ENCODE data around the gene TMEM91. TPM values are rescaled to one million over a fixed set of nuclear protein-coding genes. Genes with fewer than 3 reads are reported as not detected.
A peak's percentile ranks its signal among the peaks of the same experiment; 100 is the strongest.

Gene TMEM91
- total and polyA plus RNA-seq, 2 donors (not counting 1 experiment from before 2014, with no cell fraction given): 6.3 to 7.1 TPM

DNA sequence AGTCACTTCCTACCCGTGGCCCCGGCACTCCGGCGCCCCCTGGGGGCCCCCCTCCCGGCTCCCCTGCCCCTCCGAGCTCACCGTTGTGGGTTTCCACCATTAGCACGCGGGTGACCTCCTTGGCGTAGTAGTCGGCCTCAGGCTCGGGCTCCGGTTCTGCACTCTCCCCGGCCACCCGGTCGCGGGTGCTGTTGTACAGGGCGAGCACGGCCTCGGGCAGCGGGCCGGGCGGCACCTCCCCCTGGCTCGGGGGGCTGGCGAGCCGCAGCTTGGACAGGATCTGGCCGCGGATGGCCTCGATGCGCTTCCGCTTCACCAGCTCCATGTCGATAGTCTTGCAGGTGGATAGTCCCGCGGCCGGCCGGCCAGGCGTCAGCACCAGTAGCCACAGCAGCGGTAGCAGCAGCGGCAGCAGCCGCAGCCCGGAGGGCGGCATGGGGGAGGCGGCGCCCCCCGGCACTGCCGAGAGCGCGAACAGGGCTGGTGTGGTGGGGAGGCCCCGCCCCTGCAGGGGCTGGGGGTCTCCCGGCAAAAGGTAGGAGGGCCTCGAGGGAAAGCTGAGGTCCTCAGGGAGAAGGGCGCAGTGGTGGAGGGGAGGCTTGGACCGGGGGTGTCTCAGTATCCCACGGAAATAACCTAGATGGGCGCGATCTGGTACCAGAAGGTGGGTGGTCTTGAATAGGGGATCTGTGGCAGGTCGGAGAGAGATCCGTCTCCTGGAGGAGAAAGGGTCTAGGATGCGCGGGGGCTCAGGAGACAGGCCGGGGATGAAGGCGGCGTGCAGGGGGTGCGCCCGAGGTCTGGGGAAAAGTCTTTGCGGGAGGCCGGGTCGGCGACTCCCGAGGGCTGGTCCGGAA is 23.5 kb upstream of the TMEM91 start:
- H3K27me3 ChIP-seq (replicated peaks in 1 of 4; ENCODE audit: control extremely low read depth in 1 of 4, control insufficient read depth in 3 of 4, insufficient read depth in 4 of 4, low read length in 3 of 4): no peaks in the 10 kb centered on the region
- peak overlapping the region; percentile 93 for H3K4me3 Mint-ChIP-seq
- peaks cover 55% of the 10 kb centered on the region for H3K79me2 ChIP-seq (ENCODE audit: control insufficient read depth, insufficient read depth, low read length)
- peaks cover 0 to 9% of the 10 kb centered on the region in 2 experiments for H3K36me3 ChIP-seq (replicated peaks in 1 of 2; ENCODE audit: control extremely low read depth in 1 of 2, control insufficient read depth in 1 of 2, extremely low read depth in 1 of 2, insufficient read depth in 2 of 2, low read length in 1 of 2)
- peak overlapping the region; percentile 50 for H2AFZ ChIP-seq (ENCODE audit: insufficient read depth, low read depth, low read length, poor library complexity, severe bottlenecking)
- H3K4me3 ChIP-seq (ENCODE audit: control extremely low read depth in 1 of 5, extremely low read depth in 1 of 5, insufficient read depth in 1 of 5, low read depth in 2 of 5, low read length in 4 of 5): peak overlapping the region; percentile 67 to 100 (median 92)
- intact Hi-C loops (cut with micrococcal nuclease): loop anchor here (1.0 kb wide), 2 partner anchors 56 to 89 kb away; partner anchors contain the start of gene HNRNPUL1
- H3K9me3 Mint-ChIP-seq (ENCODE audit: insufficient read depth): no peaks in the 10 kb centered on the region
- peaks cover 48% of the 10 kb centered on the region for H3K4me1 Mint-ChIP-seq
- peak overlapping the region; percentile 95 for H3K4me2 ChIP-seq (replicated peaks; ENCODE audit: low read depth, low read length, poor library complexity, severe bottlenecking)
- H3K27me3 Mint-ChIP-seq: no peaks in the 10 kb centered on the region
- peaks cover 58% of the 10 kb centered on the region for H4K20me1 ChIP-seq (ENCODE audit: control insufficient read depth, insufficient read depth, low read length, poor library complexity, severe bottlenecking)
- TF ChIP-seq, protein P1, sequence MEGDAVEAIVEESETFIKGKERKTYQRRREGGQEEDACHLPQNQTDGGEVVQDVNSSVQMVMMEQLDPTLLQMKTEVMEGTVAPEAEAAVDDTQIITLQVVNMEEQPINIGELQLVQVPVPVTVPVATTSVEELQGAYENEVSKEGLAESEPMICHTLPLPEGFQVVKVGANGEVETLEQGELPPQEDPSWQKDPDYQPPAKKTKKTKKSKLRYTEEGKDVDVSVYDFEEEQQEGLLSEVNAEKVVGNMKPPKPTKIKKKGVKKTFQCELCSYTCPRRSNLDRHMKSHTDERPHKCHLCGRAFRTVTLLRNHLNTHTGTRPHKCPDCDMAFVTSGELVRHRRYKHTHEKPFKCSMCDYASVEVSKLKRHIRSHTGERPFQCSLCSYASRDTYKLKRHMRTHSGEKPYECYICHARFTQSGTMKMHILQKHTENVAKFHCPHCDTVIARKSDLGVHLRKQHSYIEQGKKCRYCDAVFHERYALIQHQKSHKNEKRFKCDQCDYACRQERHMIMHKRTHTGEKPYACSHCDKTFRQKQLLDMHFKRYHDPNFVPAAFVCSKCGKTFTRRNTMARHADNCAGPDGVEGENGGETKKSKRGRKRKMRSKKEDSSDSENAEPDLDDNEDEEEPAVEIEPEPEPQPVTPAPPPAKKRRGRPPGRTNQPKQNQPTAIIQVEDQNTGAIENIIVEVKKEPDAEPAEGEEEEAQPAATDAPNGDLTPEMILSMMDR (IDR thresholded peaks at IDR 0.05): peak; percentile 73
- no peak for TF ChIP-seq EZH2 (IDR thresholded peaks at IDR 0.05; ENCODE audit: borderline replicate concordance, insufficient read depth, low read depth, low read length, poor library complexity, severe bottlenecking)
- CTCF ChIA-PET: interaction anchor here (0.6 to 7.6 kb wide), 17 partner anchors 12 to 244 kb away, joined by 3 to 130 read pairs (median 8); partner anchors contain the start of genes B9D2, CCDC97 and HNRNPUL1
- POLR2A ChIA-PET: interaction anchor here (0.5 to 5.0 kb wide), 13 partner anchors 11 to 744 kb away, joined by 3 to 69 read pairs (median 5); partner anchors contain the start of genes B9D2 and HNRNPUL1
- H3K4me1 ChIP-seq (ENCODE audit: control insufficient read depth in 2 of 2, insufficient read depth in 2 of 2, low read length in 2 of 2): peaks cover 28 to 32% of the 10 kb centered on the region in 2 donors
- DNase-seq (peak; percentile 90), ATAC-seq (ENCODE audit: low read depth) (peak; percentile 25)
- H3K27ac ChIP-seq (ENCODE audit: low read length in 2 of 2): peak overlapping the region; percentile 79 to 91
- H3K27ac Mint-ChIP-seq: peak overlapping the region; percentile 92
- H3K9me3 ChIP-seq (ENCODE audit: control extremely low read depth in 1 of 3, control insufficient read depth in 2 of 3, insufficient read depth in 1 of 3, low read length in 2 of 3): no peaks in the 10 kb centered on the region
- H3K9ac ChIP-seq (ENCODE audit: low read length): peak overlapping the region; percentile 88
- under 1% methylated on average over 71 of the region's 71 CpGs for WGBS (ENCODE audit: insufficient coverage)

Data from B cell (primary cell).